IMR-90 (cell line): ENCODE measurements around the gene OPA3.

Source experiments
- CEBPB ChIP-seq: IDR thresholded peaks from 2 replicates; pipeline ENCODE4 v1.6.1; 2012; ENCODE audit warnings: low read depth, low read length, improper control_type of control experiment
- MXI1 ChIP-seq: IDR thresholded peaks from 2 replicates; pipeline ENCODE4 v1.6.1; 2012; ENCODE audit warnings: low read depth, mild to moderate bottlenecking, low read length, moderate library complexity, borderline replicate concordance
- POLR2A ChIP-seq: IDR thresholded peaks from 2 replicates; pipeline ENCODE4 v1.6.1; 2012; ENCODE audit warnings: mild to moderate bottlenecking, low read depth, low read length
- SMC3 ChIP-seq: fragments of 150-350 bp; IDR thresholded peaks from 2 replicates; pipeline ENCODE4 v1.6.1; 2016; ENCODE audit warnings: low read depth, mild to moderate bottlenecking, antibody characterized with exemption, low read length, moderate library complexity
- TF ChIP-seq, protein P1 (sequence below): conservative IDR thresholded peaks from 2 replicates; pipeline ENCODE4 v1.5.1; 2012; ENCODE audit warnings: mild to moderate bottlenecking, low read depth, low read length, improper control_type of control experiment

DNA sequence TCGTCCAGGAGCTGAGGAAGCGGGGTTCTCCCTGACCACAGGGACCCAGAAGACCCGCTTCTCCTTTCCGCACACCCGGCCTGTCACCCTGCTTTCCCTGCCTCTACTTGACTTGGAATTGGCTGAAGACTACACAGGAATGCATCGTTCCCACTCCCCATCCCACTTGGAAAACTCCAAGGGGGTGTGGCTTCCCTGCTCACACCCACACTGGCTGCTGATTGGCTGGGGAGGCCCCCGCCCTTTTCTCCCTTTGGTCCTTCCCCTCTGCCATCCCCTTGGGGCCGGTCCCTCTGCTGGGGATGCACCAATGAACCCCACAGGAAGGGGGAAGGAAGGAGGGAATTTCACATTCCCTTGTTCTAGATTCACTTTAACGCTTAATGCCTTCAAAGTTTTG is 58.5 kb downstream of the OPA3 start:
- TF ChIP-seq, protein P1, sequence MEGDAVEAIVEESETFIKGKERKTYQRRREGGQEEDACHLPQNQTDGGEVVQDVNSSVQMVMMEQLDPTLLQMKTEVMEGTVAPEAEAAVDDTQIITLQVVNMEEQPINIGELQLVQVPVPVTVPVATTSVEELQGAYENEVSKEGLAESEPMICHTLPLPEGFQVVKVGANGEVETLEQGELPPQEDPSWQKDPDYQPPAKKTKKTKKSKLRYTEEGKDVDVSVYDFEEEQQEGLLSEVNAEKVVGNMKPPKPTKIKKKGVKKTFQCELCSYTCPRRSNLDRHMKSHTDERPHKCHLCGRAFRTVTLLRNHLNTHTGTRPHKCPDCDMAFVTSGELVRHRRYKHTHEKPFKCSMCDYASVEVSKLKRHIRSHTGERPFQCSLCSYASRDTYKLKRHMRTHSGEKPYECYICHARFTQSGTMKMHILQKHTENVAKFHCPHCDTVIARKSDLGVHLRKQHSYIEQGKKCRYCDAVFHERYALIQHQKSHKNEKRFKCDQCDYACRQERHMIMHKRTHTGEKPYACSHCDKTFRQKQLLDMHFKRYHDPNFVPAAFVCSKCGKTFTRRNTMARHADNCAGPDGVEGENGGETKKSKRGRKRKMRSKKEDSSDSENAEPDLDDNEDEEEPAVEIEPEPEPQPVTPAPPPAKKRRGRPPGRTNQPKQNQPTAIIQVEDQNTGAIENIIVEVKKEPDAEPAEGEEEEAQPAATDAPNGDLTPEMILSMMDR: no peak
- no peak for TF ChIP-seq SMC3
- no peak for TF ChIP-seq POLR2A
- TF ChIP-seq CEBPB: no peak
- TF ChIP-seq MXI1: no peak
